NCI-H345 (cell line): ENCODE measurements around the gene PM20D2.

ENCODE experiments used
- DNase-seq: peaks from one replicate; lab custom pipeline; 2025; lab: John Stamatoyannopoulos, UW

Gene PM20D2

DNA sequence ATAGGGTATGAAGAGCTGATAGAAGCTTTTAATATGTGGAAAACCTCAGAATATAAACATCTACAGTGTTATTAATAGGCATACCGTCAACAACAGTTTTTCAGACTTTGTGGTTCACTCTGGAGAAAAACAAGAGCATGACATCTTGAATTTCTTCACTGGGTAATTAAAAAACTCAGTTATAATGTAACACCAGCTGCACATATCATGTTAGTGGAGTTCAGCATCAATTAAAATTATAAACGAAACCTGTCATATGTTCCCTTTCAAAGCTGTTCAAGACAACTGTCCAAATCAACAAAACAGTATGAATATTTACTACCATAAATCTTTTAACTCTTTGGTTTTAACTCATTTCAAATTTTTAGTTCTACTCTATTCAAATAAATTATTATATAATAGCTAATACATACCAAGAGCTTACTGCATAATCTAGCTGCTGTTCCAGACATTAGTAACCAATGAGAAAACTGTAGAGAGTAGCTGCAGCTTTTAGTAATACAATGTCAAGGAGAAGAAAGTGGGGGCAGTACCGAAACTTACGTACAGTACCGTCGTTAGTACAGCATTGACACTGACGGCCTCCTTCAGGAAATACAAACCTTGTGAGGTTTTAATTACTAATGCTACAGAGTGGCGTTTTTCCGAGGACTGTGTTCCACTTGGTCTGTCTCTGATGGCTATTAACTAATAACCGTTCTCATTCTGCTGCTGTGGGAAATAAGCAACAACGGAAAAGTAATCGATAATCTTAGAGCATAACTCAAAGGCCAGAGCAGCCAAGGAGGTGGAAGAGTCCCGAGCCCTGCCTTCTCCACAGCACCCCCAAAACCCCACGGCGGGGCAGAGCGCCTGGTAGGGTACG lies 532 bp upstream of the PM20D2 start:
- peak; percentile 47 for DNase-seq

DNA sequence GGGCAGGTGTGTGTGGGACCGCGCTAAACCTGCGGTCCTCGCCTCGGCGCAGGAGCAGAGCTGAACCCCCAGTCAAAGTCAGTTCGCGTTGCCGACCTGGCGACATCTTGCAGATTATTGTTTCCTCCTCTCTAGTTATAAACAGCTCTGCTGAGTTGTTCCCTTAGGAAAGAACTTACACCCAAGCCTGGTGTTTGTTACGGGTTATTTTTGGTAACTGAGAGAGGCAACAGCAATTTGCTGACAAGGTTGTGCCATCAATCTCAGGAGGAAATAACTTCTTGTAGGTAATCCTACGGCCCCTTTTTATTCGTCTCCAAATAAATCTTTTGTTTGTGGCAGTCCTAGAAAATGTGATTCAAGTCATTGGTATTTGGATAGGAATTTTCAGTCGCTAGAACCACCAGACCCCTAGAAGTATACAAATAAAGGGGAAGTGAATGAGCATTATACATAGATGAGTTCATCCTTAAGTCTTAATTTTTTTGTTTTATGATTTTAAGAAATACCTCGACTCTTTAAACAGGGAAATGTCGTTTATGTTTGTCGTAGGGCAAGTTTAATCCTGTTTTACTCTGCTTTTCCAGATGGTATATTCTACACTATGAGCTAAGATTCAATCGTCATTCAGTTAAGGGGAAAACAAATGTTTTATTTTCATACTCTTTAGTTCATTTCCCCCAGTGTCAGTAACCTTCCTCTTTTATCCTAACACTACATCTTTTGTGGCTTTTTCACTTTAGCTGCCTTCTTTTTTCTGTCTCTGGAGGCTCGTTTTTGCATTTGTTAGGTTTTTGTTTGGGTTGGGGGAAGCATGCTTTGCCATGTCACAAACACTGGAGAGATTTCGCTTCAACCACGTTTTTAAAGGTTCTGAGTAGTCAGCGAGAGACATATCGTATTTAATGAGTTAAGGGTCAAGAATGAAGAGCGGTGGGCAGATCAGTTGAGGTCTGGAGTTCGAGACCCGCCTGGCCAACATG lies 1.2 kb downstream of the PM20D2 start:
- peak; percentile 55 for DNase-seq

DNA sequence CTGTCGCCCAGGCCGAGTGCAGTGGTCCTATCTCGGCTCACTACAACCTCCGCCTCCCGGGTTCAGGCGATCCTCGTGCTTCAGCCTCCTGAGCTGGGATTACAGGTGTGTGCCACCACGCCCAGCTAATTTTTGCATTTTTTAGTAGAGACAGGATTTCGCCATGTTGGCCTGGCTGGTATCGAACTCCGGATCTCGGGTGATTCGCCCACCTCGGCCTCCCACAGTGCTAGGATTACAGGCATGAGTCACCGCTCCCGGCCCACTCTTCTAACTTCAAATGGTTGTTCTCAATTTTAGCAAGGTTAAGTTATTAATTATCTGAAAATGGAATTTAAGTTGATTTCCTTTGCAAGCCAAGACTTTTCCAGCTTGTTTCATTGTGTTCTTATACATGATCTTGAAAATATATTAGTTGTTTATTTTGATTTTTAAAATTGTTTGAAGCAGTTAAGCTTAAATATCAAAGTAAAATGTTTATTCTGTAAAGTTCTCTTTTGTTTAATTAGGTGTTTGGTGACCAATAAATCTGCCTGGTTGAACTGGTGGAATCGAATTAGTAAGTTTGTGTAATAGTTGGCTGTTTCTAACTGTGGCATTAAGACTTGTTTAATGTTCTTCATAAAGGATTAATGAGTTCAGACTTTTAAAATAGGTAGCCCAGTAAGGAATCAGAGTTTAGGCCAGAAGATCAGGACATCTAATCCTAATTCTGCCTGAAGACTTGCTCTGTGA lies 2.3 kb downstream of the PM20D2 start:
- no peak for DNase-seq

DNA sequence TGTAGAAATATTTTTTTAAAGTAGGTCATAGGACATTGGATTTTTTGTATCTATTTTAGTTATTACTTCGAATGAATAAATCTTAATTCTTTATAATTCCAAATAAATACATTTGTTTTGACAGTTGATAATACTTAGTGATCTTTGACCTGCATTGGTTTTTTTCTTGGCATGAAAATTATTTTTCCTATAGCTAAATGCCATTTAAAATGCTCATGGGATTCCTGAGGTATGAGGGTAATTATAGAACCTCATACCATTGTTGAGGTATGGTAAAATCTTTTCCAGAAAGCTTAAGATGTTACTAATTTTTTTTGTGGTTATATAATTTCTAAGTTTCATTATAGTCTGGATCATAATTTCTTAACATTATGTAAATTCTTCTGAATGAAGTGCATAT lies 8.3 kb downstream of the PM20D2 start:
- DNase-seq = no peak

- DNase-seq = no peak
Observed at GRCh38 chr6:89160331-89161092, 14.7 kb downstream of the PM20D2 start.

GRCh38 chr6:89161326-89162046 lies 15.6 kb downstream of the PM20D2 start:
- DNase-seq = no peak

- no peak for DNase-seq
Observed at GRCh38 chr6:89162047-89162371, 16.2 kb downstream of the PM20D2 start.

GRCh38 chr6:89172131-89172530 lies 26.3 kb downstream of the PM20D2 start:
- no peak for DNase-seq

- DNase-seq = no peak
Observed at GRCh38 chr6:89173634-89174033, 27.8 kb downstream of the PM20D2 start.

- no peak for DNase-seq
Observed at GRCh38 chr6:89180112-89180511, 34.3 kb downstream of the PM20D2 start.

- DNase-seq = no peak
Observed at GRCh38 chr6:89180971-89181370, 35.1 kb downstream of the PM20D2 start.

- no peak for DNase-seq
Observed at GRCh38 chr6:89183294-89183693, 37.4 kb downstream of the PM20D2 start.

GRCh38 chr6:89184344-89184743 lies 38.5 kb downstream of the PM20D2 start:
- DNase-seq = no peak

- no peak for DNase-seq
Observed at GRCh38 chr6:89186762-89187161, 40.9 kb downstream of the PM20D2 start.

DNA sequence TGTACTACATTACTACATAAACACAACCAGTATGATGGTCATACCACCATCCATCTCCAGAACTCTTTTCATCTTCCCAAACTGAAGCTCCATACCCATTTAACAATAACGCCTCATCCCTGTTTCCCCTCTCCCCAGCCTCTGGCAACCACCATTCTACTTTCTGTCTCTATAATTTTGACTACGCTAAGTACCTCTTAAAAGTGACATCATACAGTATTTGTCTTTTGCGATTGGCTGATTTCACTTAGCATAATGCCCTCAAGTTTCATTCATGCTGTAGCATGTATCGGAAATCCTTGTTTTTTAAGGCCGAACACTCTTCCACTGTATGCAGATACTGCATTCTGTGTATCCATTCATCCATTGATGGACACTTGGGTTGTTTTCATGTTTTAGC lies 41.6 kb downstream of the PM20D2 start:
- DNase-seq = no peak

GRCh38 chr6:89190741-89191140 lies 44.9 kb downstream of the PM20D2 start:
- DNase-seq = no peak

DNA sequence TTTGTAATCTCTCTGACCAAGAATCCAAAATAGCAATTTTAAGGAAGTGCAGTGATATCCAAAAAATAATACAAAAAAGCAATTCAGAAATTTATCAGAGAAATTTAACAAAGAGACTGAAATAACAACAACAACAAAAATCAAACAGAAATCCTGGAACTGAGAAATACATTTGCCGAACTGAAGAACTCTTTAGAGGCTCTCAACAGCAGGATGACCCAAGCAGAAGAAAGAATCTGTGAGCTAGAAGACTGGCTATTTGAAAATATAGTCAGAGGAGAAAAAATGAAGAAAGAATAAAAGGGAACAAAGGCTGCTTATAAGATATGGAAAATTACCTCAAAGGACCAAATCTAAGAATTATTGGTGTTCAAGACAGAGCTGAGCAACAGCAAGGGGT lies 48.7 kb downstream of the PM20D2 start:
- no peak for DNase-seq

DNA sequence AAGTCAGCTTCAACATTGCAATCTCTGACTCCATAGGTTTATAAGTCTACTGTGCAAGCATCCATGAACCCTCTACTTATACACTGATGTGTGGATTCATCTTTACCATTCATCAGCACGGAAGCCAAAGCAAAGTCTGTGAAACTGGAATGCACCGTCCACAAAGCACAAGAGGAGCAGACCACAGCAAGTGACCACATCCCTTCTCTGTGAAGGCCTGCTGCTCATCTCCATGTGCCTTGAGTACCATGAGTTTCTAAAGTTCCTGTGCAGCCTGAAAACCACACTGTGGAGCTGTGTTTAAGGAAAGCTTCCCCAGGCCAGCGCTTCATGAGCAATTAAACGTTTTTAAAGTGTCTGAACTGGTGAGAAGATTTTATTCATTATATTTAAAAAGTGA lies 51.3 kb downstream of the PM20D2 start:
- DNase-seq = no peak

GRCh38 chr6:89198235-89198634 lies 52.4 kb downstream of the PM20D2 start:
- DNase-seq = no peak

GRCh38 chr6:89199579-89199978 lies 53.7 kb downstream of the PM20D2 start:
- no peak for DNase-seq

DNA sequence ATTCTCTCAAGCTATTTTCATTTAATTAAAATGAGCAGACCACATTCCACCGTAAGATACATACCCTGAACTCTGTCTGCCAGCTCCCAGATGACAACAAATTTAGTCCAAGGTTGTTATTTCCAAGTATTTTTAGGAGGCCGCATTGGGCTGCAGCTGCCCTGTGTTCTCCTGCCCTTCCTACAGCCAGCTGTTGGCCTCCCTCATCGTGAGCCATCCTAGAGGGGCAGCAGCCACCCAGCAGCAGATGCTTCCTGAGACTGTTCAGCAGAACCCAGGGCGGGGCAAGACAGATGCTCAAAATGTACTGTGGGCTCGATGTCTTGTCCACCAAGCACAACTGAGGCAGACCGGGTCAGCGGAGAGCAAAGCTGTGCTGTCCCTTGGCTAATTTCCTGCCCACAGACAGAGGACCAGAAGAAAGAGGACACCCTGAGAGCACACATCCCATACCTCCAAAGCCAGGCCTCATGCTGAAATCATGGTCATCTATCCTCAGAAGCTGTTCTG lies 54.9 kb downstream of the PM20D2 start:
- no peak for DNase-seq
